Gastrocnemius medialis (tissue), 4 donors: ENCODE results near the gene ZPBP. TPM values are rescaled to one million over a fixed set of nuclear protein-coding genes. Genes with fewer than 3 reads are reported as not detected.

Source experiments
- ATAC-seq, 2 donors: fragments of 150-250 bp; one replicate each; pipeline ENCODE4 v1.9.1; 2016
- DNase-seq, 2 donors: peaks; one replicate each; pipeline ENCODE4 v3.0.0-alpha.2; 2019
- H3K27ac ChIP-seq, 4 donors: fragments of 200-600 bp; sonication (generic); 1 replicate in 1 of 4; 2 replicates in 3 of 4; pipeline ENCODE4 v1.5.1; 2016 to 2018; ENCODE audit warnings: mild to moderate bottlenecking in 2 of 4, moderate library complexity in 1 of 4
- H3K27me3 ChIP-seq, 3 donors: fragments of 200-600 bp; sonication (generic) in 2 of 3; 1 replicate in 1 of 3; 2 replicates in 2 of 3; pipeline versions ENCODE4 v1.5.1 to v1.6.0; 2016 to 2019; ENCODE audit warnings: mild to moderate bottlenecking in 1 of 3, moderate library complexity in 1 of 3
- H3K36me3 ChIP-seq, 2 donors: fragments of 200-600 bp; sonication (generic) in 1 of 2; one replicate each; pipeline ENCODE4 v1.5.1; 2017 to 2018
- H3K4me1 ChIP-seq, 2 donors: fragments of 200-600 bp; sonication (generic) in 1 of 2; one replicate each; pipeline ENCODE4 v1.5.1; 2016 to 2017; ENCODE audit warnings: mild to moderate bottlenecking in 2 of 2
- H3K4me3 ChIP-seq, 4 donors: fragments of 200-600 bp; sonication (generic) in 3 of 4; 1 replicate in 1 of 4; 2 replicates in 3 of 4; pipeline ENCODE4 v1.5.1; 2016 to 2019; ENCODE audit warnings: mild to moderate bottlenecking in 2 of 4
- H3K9me3 ChIP-seq, 3 donors: fragments of 200-600 bp; sonication (generic) in 2 of 3; 1 replicate in 1 of 3; 2 replicates in 2 of 3; pipeline ENCODE4 v1.5.1; 2016 to 2019
- CTCF ChIP-seq, 5 experiments: fragments of 450-650 bp in 3 of 5; fragments of 200-600 bp in 2 of 5; sonication (generic) in 2 of 5; IDR thresholded peaks in 4 of 5; conservative IDR thresholded peaks in 1 of 5; 1 replicate in 4 of 5; 2 replicates in 1 of 5; pipeline ENCODE4 v1.5.1; 2016 to 2019; ENCODE audit warnings: antibody characterized with exemption in 5 of 5, mild to moderate bottlenecking in 3 of 5, moderate library complexity in 3 of 5
- POLR2A ChIP-seq, 2 donors: fragments of 450-650 bp; IDR thresholded peaks; one replicate each; pipeline ENCODE4 v1.6.1; 2017; ENCODE audit warnings: antibody characterized with exemption in 2 of 2, mild to moderate bottlenecking in 2 of 2, moderate library complexity in 2 of 2
- in situ Hi-C, 4 donors: fragments of 200-750 bp; cut with MboI; loops; one replicate each; pipeline versions ENCODE4 v1.15.0 to v1.8.0; 2017; ENCODE audit warnings: low sequenced_read_pairs in 4 of 4
- intact Hi-C: fragments of 100-400 bp; cut with DNase I; formaldehyde crosslinking; loops from one replicate; pipeline ENCODE4 v1.15.1; 2023; ENCODE audit warnings: low total_unique reads
- total RNA-seq, 4 donors: library from RNA; depleted of rRNA; stranded (reverse); fragments of >200 nt; gene quantifications; one replicate each; pipeline versions ENCODE4 v1.1.0 to v1.2.3, GENCODE V29; 2016

The ZPBP gene
- total RNA-seq, 4 donors from 2014 or later = not detected

- Histone ChIP-seq H3K4me3 (no peak overlapping the region), H3K36me3 (no peaks in the 10 kb centered on the region), H3K27ac (no peak overlapping the region), H3K4me1 (no peaks in the 10 kb centered on the region), H3K27me3 (no peaks in the 10 kb centered on the region), H3K9me3 (no peaks in the 10 kb centered on the region)
- intact Hi-C loops = no loop called here
- ATAC-seq (no peak), DNase-seq (no peak)
- in situ Hi-C loops = no loop called here
- TF ChIP-seq POLR2A (IDR thresholded peaks at IDR 0.05) = no peak
- TF ChIP-seq CTCF (IDR thresholded peaks at IDR 0.05 in 4 of 5, conservative IDR thresholded peaks at IDR 0.05 in 1 of 5) = no peak
Measured at GRCh38 chr7:50022991-50023390, 70.1 kb downstream of the ZPBP start.

DNA sequence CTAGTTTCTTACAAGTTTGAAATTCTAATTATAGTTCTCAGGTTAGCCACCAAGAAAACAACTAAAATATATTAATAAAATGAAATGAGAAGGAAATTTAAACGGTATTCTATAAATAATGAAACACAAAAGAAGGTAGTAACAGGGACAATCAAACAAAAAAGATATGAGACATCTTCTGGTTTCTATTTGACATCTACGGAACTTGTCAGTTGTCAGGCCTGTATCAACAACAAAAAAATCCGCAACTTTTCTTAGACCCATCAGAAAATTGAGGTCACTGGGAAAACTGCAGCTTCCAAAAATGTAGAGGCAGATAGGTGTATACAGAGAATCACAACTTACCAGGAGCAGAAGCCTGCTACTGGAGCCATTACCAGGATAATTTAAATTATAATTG is 70.6 kb downstream of the ZPBP start:
- no peaks in the 10 kb centered on the region for H3K27me3 ChIP-seq
- no peak for ATAC-seq
- no peaks in the 10 kb centered on the region for H3K36me3 ChIP-seq
- in situ Hi-C loops (no loop called here), intact Hi-C loops (no loop called here)
- TF ChIP-seq POLR2A (IDR thresholded peaks at IDR 0.05) (no peak), CTCF (IDR thresholded peaks at IDR 0.05 in 4 of 5, conservative IDR thresholded peaks at IDR 0.05 in 1 of 5) (no peak)
- H3K27ac ChIP-seq = no peak overlapping the region
- no peaks in the 10 kb centered on the region for H3K9me3 ChIP-seq
- H3K4me3 ChIP-seq = no peak overlapping the region
- H3K4me1 ChIP-seq = no peaks in the 10 kb centered on the region
- no peak for DNase-seq

GRCh38 chr7:49995681-49996080 is 97.4 kb downstream of the ZPBP start:
- no peak for DNase-seq
- TF ChIP-seq CTCF (IDR thresholded peaks at IDR 0.05 in 4 of 5, conservative IDR thresholded peaks at IDR 0.05 in 1 of 5) (no peak), POLR2A (IDR thresholded peaks at IDR 0.05) (no peak)
- ATAC-seq = no peak
- Histone ChIP-seq H3K27me3 (no peaks in the 10 kb centered on the region), H3K27ac (no peak overlapping the region), H3K4me1 (no peaks in the 10 kb centered on the region), H3K36me3 (no peaks in the 10 kb centered on the region), H3K9me3 (no peaks in the 10 kb centered on the region), H3K4me3 (no peak overlapping the region)
- in situ Hi-C loops = no loop called here
- intact Hi-C loops = no loop called here

- in situ Hi-C loops (no loop called here), intact Hi-C loops (no loop called here)
- Histone ChIP-seq H3K27ac (no peak overlapping the region), H3K36me3 (no peaks in the 10 kb centered on the region), H3K9me3 (no peaks in the 10 kb centered on the region), H3K27me3 (no peaks in the 10 kb centered on the region), H3K4me1 (no peaks in the 10 kb centered on the region), H3K4me3 (no peak overlapping the region)
- TF ChIP-seq CTCF (IDR thresholded peaks at IDR 0.05 in 4 of 5, conservative IDR thresholded peaks at IDR 0.05 in 1 of 5) = no peak
- TF ChIP-seq POLR2A (IDR thresholded peaks at IDR 0.05) = no peak
- no peak for DNase-seq
- ATAC-seq = no peak
Measured at GRCh38 chr7:49986191-49986590, 106.9 kb downstream of the ZPBP start.

- H3K4me1 ChIP-seq = no peaks in the 10 kb centered on the region
- no peak overlapping the region for H3K27ac ChIP-seq
- no peaks in the 10 kb centered on the region for H3K36me3 ChIP-seq
- H3K9me3 ChIP-seq = no peaks in the 10 kb centered on the region
- TF ChIP-seq POLR2A (IDR thresholded peaks at IDR 0.05) (no peak), CTCF (IDR thresholded peaks at IDR 0.05 in 4 of 5, conservative IDR thresholded peaks at IDR 0.05 in 1 of 5) (no peak)
- in situ Hi-C loops (no loop called here), intact Hi-C loops (no loop called here)
- ATAC-seq (no peak), DNase-seq (no peak)
- H3K4me3 ChIP-seq = no peak overlapping the region
- H3K27me3 ChIP-seq = no peaks in the 10 kb centered on the region
Measured at GRCh38 chr7:49980465-49980864, 112.6 kb downstream of the ZPBP start.
